ENCODE results near the gene ZNF443.
"Not testable (repeated sequence)": the region's sequence is repeated elsewhere in the genome, so short reads cannot be mapped to it uniquely, and the experiment has no call there.

The ZNF443 gene

DNA sequence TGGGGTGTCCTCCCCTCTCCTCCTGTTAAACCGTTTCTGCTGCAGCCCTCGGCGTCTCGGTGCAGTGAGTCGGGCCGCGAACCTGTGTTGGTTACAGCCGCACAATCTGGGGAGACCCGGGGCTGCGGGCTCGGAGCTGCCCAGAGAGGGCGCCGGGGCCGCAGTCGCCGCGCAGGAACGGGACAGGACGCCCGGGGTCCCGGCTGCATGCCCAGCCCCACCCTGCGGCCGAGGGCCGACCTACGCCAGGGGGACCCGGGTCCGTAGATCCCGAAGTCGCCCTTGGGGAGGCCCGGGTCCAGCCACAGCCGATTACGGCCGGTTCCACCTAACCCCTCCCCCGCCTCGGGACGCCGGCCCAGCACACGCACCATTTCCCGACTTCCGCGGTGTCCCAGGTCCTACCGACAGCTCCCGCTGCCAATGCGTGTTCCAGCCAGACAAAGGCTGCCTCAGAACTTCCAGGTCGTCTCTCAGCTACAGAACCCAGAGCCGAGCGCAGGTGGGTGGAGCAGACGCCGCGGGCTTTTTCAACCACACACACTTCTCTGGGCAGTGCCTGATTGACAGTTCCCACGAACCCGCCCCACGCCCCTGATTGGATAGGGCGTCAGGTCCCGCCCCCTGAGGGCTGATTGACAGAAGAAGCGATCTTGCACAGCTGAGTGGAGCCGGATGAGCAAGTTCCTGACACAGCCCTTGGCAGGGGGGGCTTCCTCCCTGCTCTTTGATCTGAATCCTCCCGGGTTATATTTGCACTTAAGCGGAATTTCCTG, at the start of gene ZNF443:
Gene ZNF443, minus strand, starts transcription at position 481 of the 776 bp plus-strand sequence. Its CDS starts 107 bp downstream, at position 374.
- peak; percentile 92 for DNase-seq

DNA sequence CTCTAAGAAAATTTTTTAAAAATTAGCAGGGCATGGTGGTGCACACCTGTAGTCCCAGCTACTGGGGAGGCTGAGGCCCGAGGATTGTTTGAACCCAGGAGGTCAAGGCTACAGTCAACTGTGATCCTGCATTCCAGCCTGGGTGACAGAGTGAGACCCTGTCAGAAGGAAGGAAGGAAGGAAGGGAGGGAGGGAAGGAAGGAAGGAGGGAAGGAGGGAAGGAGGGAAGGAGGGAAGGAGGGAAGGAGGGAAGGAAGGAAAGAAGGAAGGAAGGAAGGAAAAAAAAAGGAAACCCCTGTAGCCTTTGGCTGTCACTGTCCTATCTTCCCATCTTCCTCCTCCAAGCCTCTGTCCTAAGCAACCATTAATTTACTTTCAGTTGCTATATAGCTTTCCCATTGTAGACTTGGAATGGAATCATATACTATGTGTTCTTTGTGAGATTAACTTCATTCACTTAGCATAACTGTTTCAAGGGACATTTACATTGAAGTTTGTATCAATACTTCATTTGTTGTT, 45.5 kb upstream of the ZNF443 start:
- DNase-seq = not testable (repeated sequence)

DNA sequence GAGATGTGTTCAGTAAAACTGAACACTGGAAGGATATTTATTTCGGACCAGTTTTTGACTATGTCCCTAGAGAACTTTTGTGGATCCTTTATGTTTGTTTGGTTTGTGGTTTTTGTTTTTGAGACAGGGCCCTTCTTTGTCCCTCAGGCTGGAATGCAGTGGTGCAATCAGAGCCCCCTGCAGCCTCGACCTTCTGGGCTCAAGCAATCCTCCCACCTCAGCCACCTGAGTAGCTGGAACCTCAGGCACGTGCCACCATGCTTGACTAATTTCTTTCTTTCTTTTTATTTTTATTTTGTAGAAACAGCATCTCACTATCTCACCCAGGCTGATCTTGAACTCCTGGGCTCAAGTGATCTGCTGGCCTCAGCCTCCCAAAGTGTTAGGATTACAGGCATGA, 44.8 kb upstream of the ZNF443 start:
- no peak for DNase-seq

GRCh38 chr19:12485052-12485416, 44.2 kb upstream of the ZNF443 start:
- no peak for DNase-seq

DNA sequence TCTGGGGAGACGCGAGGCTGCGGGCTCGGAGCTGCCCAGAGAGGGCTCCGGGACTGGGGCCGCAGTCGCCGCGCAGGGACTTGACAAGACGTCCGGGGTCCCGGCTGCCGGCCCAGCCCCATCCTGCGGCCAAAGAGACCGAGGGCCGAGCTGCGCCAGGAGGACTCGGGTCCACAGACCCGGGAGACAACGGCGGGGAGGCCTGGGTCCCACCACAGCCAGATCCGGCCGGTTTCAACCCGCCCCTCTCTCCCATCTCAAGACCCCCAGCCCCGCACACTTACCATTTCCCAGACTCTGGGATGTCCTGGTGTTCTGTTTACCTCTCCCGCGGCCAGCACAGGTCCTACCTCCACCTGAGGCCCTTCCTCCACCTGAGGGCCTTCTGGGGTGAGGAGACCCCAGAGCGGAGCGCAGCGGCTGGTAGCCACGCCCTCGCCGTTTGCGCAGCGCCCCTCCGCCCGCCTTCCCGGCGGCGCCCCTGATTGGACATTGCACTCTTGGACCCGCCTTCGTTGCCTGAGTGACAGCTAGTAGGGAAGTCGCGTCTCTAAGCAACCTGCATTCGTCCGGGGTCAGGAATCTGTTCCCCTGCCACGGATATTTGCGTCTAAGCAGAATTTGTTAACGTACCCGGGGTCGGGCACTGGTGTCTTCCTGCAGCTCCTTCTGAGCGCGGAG, 43.7 kb upstream of the ZNF443 start, which contains the start of gene ZNF709:
Gene ZNF709, minus strand, starts transcription at position 446 of the 681 bp plus-strand sequence. Its CDS starts 159 bp downstream, at position 287.
- DNase-seq = peak; percentile 67

DNA sequence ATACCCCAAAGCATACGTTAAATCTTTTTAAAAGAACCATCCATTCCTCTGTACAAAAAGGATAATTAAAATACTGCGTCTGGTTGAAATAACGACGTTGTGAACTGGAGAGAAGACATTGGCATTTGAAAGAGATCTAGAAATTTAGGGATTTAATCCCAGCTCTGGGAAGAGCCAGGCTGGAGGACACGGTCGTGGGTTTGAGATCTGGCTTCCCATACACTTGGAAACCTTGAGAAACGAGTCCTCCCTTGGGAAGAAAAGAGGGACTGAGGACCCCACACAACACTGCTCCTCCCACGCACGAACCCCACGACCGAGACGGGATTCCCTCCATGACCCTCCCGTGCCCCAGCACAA, 43.2 kb upstream of the ZNF443 start:
- DNase-seq = no peak

DNA sequence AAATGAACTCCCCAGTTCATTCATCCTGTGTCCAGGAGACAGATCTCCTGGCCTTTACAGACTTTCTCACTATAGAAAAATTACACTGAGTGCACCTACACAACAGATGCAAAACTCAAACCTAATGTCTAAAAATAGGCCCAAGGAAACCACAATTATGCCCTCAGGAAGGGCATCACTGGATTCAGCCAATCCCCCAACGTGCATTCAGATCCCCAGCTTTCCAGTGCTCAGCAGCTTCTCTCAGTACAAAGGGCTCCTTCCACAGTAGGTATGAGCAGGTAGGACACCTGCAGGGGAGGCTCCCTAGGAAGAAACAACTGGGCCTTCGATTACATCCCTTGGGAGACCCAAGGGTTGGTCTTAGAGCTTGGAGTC, 41.7 kb upstream of the ZNF443 start:
- DNase-seq = no peak

- no peak for DNase-seq
Measured at GRCh38 chr19:12481781-12482508, 41.1 kb upstream of the ZNF443 start.

GRCh38 chr19:12478234-12478941, 37.6 kb upstream of the ZNF443 start:
- DNase-seq = no peak

GRCh38 chr19:12467651-12468050, 26.8 kb upstream of the ZNF443 start:
- DNase-seq = not testable (repeated sequence)

DNA sequence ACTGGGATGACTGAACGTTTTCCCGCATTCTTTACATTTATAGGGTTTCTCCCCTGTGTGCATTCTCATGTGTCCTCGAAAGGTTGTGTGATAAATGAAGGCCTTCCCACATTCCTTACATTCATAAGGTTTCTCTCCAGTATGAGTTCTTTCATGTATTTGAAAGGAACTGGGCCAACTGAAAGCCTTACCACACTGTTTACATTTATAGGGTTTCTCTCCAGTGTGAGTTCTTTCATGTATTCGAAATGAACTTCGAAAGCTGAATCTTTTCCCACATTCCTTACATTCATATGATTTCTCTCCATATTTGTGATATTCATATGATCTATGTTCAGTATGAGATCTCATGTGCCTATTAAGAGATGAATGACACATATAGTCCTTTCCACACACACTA, 24.4 kb upstream of the ZNF443 start:
- no peak for DNase-seq

DNA sequence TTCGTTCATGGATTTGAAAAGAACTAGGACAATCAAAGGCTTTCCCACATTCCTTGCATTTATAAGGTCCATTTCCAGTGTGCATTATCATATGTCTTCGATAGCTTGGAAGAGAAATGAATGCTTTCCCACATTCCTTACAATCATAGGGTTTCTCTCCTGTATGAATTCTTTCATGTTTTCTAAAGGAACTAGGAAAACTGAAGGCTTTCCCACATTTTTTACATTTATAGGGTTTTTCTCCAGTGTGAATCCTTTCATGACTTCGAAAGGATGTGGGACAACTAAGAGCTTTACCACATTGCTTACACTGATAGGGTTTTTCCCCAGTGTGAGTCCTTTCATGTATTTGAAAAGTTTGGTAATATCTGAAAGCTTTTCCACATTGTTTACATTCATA, 23.9 kb upstream of the ZNF443 start:
- no peak for DNase-seq

DNA sequence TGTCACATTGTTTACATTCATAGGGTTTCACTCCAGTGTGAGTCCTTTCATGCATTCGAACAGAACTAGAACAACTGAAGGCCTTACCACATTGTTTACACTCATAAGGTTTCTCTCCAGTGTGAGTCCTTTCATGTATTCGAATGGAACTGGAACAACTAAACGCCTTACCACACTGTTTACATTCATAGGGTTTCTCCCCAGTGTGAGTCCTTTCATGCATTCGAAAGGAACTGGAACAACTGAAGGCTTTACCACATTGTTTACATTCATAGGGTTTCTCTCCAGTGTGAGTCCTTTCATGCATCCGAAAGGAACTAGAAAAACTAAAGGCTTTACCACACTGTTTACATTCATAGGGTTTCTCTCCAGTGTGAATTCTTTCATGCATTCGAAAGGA, 23.3 kb upstream of the ZNF443 start:
- DNase-seq = not testable (repeated sequence)

DNA sequence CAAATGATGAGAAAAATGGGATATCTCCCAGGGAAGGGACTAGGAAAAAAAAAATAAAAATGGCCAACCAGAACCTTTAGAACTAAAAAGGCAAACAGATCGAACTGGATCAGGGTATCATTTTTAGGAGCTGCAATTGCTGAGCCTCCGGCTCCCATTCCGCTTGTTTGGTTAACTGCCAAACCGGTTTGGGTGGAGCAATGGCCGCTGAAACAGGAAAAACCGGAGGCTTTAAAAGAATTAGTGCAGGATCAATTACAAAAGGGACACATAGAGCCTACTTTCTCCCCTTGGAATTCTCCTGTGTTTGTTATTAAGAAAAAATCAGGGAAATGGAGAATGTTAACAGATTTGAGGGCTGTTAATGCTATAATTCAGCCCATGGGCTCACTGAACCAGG, 12.7 kb upstream of the ZNF443 start:
- no peak for DNase-seq

DNA sequence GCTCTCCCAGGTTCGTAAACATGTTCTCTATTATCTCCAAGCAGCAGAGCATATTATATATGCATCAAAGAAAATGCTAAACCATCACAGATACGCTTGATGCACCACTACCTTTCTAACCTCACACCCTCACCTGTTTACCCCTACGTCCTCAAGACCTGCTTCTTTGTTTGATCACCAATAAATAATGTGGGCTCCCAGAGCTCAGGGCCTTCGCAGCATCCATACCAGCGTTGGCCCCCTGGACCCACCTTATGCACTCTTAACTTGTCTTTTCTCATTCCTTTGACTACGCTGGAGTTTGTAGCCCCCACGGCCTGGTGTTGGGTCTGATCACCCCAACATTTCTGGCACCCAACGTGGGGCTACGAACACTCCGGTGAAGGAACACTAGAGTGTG, 10.0 kb upstream of the ZNF443 start:
- DNase-seq = no peak

DNA sequence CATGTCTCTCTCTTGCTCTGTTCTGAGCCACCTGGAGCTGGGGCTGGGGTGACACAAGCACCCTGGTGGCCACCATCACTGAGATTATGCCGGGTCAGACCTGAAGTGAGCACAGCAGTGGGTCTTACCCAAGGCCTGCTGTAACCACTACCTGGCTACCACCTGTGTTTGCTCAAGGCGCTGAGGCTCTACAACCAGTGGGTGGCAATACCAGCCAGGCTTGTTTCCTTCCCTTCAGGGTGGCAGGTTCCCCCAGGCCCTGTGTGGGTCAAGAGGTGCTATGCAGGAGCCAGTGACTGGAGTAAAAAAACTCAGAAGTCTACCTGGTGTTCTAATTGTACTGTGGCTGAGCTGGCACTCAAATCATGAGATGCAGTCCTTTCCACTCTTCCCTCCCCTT, 8.0 kb upstream of the ZNF443 start:
- no peak for DNase-seq

DNA sequence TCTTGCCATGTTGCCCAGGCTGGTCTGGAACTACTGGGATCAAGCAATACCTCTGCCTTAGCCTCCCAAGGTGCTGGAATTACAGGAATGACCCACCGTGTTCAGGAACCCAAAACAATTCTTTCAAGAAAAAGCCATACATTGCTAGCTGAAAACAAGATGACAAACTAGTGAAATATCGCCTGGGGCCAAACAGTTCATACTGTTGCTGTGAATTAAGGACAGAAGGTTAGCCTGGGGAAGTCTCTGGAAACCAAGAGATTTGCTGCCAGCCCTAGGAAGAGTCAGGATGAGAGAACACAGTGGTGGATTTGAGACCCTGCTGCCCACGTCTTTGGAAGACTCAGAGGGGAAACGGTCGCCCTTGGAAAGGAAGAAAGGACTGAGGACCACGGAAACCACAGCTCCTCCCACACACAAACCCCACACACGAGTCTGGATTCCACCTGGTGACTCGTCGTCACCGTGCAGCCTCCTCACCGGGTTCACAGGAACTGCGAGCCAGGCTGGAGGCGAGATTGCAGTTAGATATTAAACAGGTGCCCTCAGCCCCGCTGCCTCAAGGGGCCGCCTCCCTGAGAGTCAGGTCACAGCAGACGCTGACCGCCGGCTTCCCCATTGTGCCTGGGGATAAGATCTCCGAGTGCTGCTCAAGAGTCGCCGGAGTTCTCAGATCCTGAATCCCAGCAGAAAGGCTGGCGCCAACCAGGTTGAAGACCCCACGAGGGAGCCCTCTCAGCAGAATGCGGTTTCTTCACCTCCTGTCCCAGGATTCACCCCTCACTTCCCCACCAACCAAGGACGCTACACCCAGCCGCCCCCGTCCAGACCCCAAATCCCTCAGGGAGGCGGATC, 908 bp downstream of the ZNF443 start:
- not testable (repeated sequence) for DNase-seq

GRCh38 chr19:12430726-12431299, 10.0 kb downstream of the ZNF443 start:
- DNase-seq = not testable (repeated sequence)

DNA sequence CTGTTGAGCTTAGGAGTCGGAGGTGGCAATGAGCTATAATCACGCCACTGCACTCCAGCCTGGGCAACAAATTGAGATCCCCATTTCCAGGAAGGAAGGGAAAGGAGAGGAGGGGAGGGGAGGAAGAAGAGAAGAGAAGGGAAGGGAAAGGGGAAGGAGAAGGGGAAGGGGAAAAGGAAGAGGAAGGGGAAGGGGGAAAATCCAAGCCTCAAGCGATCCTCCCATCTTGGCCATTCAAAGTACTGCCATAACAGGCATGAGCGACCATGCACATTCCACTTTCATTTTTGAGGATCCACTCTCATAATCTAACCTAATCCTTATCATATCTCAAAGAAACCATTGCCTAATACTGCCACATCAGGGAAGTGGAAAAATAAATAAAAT, 14.9 kb downstream of the ZNF443 start:
- no peak for DNase-seq

DNA sequence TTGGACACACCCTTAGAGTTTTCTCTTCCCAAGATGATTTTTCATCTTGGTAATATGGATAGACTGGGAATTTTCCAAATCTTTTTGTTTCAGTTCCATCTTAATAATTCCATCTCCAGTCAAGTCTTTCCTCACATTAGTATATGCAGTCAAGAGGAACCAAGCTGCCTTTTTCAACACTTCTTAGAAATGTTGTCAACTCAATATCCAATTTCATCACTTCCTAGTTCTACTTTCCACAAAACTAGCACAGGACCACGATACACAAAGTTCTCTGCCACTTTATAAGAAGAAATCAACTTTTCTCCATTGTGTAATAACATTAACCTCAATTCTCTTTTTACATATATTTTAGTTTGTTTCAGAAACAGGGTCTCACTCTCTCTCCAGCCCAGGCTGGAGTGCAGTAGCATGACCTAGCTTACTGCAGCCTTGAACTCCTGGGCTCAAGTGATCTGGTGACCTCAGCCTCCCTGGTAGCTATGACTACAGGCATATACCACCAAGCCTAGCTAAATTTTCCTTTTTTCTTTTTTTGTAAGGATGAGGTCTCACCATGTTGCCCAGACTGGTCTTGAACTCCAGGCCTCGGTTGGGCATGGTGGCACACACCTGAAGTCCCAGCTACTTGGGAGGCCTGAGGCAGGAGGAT, 15.5 kb downstream of the ZNF443 start:
- DNase-seq = no peak

- not testable (repeated sequence) for DNase-seq
Measured at GRCh38 chr19:12417273-12417672, 23.5 kb downstream of the ZNF443 start.
